GM12801 (cell line): ENCODE data around the gene SPAG17.

Source experiments
- TF ChIP-seq, protein P1 (sequence below): IDR thresholded peaks from one replicate; pipeline ENCODE4 v1.5.1; 2011; ENCODE audit warnings: control low read depth; ENCODE audit not compliant: insufficient read length; ENCODE audit errors: extremely low read depth

Gene SPAG17

DNA sequence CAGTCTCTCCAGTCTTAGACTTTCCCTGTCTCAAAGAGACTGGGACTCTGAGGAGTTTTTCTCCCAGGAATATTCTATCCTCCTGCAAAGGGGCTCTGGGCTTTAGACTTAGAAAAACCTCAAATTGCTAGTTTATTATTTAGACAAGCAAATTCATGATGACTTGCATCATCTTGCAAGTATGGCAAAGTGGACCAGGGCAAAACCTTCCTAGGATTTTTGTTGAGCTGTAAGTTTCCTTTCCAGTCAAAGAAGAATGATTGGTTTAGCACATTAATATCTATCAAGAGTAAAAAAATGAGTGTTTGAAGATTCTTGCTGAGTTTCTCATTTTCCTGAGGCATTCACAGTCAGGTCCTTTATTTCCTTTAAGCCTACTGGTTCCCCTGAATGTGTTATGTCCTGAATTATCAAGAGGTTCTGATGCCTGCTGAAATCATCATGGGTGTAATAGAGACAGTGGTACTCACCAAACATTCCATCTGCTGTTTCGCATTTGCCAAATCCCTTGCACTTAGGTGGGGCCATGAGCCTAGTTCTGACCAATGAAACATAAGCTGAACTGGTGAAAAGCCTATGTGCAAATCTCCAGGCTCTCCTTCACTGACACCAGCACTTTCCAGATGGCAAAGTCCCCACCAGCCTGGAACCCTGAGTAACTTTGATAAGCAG lies 25.2 kb upstream of the SPAG17 start:
- TF ChIP-seq, protein P1, sequence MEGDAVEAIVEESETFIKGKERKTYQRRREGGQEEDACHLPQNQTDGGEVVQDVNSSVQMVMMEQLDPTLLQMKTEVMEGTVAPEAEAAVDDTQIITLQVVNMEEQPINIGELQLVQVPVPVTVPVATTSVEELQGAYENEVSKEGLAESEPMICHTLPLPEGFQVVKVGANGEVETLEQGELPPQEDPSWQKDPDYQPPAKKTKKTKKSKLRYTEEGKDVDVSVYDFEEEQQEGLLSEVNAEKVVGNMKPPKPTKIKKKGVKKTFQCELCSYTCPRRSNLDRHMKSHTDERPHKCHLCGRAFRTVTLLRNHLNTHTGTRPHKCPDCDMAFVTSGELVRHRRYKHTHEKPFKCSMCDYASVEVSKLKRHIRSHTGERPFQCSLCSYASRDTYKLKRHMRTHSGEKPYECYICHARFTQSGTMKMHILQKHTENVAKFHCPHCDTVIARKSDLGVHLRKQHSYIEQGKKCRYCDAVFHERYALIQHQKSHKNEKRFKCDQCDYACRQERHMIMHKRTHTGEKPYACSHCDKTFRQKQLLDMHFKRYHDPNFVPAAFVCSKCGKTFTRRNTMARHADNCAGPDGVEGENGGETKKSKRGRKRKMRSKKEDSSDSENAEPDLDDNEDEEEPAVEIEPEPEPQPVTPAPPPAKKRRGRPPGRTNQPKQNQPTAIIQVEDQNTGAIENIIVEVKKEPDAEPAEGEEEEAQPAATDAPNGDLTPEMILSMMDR = no peak

DNA sequence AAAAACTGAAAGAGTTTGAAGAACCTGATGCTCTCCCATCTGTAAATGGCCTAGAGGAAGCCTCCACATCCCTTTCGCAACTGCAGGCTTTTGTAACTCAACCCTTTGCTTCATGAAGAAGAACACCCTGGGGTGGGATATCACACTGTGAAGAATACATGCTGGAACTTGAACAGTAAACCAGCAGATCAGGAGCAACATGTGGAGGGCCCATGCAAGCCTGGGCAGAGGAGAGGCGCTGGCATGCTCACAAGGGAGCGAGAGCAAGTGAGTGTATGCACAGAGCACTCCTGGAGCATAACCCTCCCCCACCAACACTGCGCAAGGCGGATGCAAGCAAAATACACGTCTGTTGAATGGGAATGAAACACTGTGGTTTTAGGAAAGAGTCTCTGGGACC lies 24.6 kb upstream of the SPAG17 start:
- TF ChIP-seq, protein P1 = no peak

DNA sequence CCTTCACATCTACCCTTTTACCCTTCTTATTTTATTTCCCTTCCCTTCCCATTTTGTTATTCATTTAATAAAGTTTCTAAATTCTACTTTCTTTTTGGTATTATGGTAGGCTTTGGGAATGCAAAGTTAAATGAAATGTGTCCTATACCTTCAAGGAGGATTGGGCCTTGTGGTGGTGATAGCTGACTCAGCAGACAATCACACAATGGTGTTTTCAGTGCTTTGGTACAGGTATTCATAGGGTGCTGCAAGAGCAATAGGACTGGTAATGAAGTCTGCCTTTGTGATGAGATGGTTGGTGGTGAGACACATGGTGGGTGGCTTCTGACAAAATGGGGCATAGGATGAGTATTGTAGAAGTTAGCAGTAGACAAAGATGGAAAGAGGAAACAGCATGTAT lies 21.9 kb upstream of the SPAG17 start:
- TF ChIP-seq, protein P1 = no peak

DNA sequence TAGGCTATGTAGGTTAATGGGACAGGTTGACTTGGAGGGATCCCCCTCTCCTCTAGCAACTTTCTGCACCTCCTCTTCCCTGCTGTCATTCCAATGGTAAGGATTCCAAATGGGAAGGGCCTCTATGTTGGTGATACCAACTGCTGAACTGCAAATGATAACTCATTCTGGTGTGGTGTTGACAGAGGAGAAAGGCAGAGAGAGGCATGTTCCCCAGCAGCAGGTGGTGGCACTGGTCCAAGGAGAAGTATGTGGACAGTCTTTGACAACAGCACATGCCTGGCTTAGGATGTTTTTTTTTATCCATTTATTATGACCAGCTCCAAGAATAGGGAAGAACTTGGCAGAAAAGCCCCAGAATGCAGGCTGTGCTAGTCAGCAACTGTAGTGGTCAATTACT lies 19.6 kb upstream of the SPAG17 start:
- TF ChIP-seq, protein P1 = no peak

DNA sequence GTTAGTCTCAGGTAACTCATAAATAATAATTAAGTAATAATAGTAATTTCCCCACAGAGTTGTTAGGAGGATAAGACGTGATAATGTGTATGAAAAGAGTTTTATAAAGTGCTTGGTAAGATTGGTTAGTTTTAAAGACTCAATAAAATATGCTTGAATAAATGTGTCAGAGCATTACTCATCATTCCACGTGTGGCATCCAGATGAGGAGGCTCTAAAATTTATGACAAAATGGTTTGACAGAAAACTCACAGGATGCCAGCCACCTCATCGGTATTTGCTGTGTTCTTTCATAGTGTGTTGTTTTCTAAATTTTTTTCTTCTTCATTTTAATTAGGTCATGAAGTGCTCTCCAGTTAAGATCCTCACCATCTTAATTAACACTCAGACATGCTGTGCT lies 19.1 kb upstream of the SPAG17 start:
- TF ChIP-seq, protein P1 = no peak

DNA sequence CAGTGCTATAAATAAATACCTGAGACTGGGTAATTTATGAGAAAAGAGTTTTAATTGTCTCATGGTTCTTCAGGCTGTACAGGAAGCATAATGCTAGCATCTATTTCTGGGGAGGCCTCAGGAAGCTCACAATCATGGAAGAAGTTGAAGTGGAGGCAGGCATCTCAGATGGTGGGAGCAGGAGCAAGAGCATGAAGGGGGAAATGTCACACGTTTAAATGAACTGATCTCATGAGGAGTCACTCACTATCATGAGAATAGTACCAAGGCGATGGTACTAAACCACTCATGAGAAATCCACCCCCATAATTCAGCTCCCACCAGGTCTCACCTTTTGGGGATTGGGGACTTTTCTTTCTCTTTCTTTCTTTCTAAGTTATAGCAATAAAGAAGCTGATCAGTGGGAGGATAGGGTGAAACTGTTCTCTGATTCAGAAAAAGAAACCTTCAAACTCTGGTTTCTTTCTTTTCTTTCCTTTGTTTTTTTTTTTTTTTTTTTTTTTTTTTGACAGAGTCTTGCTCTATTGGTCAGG lies 17.1 kb upstream of the SPAG17 start:
- TF ChIP-seq, protein P1 = no peak

DNA sequence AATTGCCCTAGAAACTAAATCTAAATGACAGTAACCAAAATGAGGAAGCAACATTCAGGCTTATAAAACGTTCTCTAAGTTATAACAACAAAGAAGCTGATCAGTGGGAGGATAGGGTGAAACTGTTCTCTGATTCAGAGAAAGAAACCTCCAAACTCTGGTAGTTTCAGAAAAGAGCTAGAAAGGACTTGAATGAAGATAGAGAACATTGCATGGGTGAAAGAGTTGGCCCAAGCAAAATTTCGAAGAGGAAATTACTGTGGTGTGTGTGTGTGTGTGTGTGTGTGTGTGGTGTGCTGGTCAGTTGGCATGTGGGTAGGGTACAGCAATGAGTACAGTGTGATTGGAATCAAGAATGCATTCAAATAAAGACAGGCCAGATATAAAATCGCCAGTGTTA lies 16.5 kb upstream of the SPAG17 start:
- TF ChIP-seq, protein P1 = no peak
